Measurements from ENCODE around the gene DUOXA2. TPM values are rescaled to one million over a fixed set of nuclear protein-coding genes. Genes with fewer than 3 reads are reported as not detected.

DUOXA2 gene
- total and polyA plus RNA-seq, 2 donors from 2014 or later, result 0.37 TPM; not detected in 1

DNA sequence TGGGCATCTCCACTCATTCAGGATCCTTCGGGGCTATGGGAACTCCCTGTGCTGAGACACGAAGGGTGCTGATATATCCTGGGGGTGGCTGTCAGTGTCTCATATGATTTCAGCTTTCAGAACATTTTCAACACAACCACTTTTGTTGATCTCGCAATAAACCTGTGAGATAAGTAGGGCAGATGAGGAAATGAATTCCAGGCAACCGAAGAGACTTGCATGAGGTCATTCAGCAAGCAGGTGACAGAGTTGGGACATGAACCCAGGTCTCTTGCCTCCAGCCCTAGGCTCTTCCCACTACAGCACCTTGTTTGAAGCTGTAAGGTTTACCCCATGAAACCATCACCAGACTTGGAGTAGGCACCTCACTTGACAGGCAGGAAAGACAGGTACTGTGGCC lies 32.3 kb downstream of the DUOXA2 start:
- H3K4me1 ChIP-seq (ENCODE audit: control insufficient read depth in 2 of 3, insufficient read depth in 2 of 3, low read depth in 1 of 3, low read length in 3 of 3), result no peaks in the 10 kb centered on the region
- H3K36me3 ChIP-seq (ENCODE audit: control insufficient read depth in 2 of 3, insufficient read depth in 3 of 3, low read length in 3 of 3), result no peaks in the 10 kb centered on the region
- H3K27ac ChIP-seq (ENCODE audit: low read depth in 2 of 2, low read length in 2 of 2), result no peak overlapping the region
- intact Hi-C loops (cut with DNase I), result no loop called here
- no peak overlapping the region for H3K9ac ChIP-seq (ENCODE audit: low read length in 3 of 3)
- no peak for FAIRE-seq
- H3K4me3 ChIP-seq (ENCODE audit: low read length in 3 of 3), result no peak overlapping the region
- no peaks in the 10 kb centered on the region for H3K27me3 ChIP-seq (ENCODE audit: control insufficient read depth, insufficient read depth, low read length)
- H3K9me3 ChIP-seq (ENCODE audit: control insufficient read depth in 2 of 3, insufficient read depth in 1 of 3, low read length in 3 of 3), result no peaks in the 10 kb centered on the region
- no peak for DNase-seq
- TF ChIP-seq CTCF (IDR thresholded peaks at IDR 0.05; ENCODE audit: borderline replicate concordance, extremely low read depth, insufficient read depth), result no peak

DNA sequence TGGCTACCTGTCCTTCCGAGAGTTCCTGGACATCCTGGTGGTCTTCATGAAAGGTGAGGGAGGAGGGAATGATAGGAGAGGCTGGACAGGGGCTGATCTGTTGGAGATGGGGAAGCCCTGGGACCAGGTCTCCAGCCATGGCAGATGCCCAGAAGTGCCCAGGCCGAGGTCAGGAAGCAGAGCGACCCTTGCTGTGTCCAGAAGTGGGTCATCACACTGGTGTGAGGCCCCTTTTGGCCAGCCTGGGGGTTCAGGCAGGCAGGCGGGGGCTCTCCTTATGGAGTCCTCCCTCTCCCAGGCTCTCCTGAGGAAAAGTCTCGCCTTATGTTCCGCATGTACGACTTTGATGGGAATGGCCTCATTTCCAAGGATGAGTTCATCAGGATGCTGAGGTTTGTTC lies 33.5 kb downstream of the DUOXA2 start:
- no peak overlapping the region for H3K4me3 ChIP-seq (ENCODE audit: low read length in 3 of 3)
- H3K36me3 ChIP-seq (ENCODE audit: control insufficient read depth in 2 of 3, insufficient read depth in 3 of 3, low read length in 3 of 3), result no peaks in the 10 kb centered on the region
- H3K27me3 ChIP-seq (ENCODE audit: control insufficient read depth, insufficient read depth, low read length), result no peaks in the 10 kb centered on the region
- intact Hi-C loops (cut with DNase I), result no loop called here
- no peaks in the 10 kb centered on the region for H3K9me3 ChIP-seq (ENCODE audit: control insufficient read depth in 2 of 3, insufficient read depth in 1 of 3, low read length in 3 of 3)
- no peaks in the 10 kb centered on the region for H3K4me1 ChIP-seq (ENCODE audit: control insufficient read depth in 2 of 3, insufficient read depth in 2 of 3, low read depth in 1 of 3, low read length in 3 of 3)
- no peak overlapping the region for H3K9ac ChIP-seq (ENCODE audit: low read length in 3 of 3)
- TF ChIP-seq CTCF (IDR thresholded peaks at IDR 0.05; ENCODE audit: borderline replicate concordance, extremely low read depth, insufficient read depth), result no peak
- no peak for FAIRE-seq
- DNase-seq, result no peak
- no peak overlapping the region for H3K27ac ChIP-seq (ENCODE audit: low read depth in 2 of 2, low read length in 2 of 2)

- intact Hi-C loops (cut with DNase I), result no loop called here
- no peaks in the 10 kb centered on the region for H3K4me1 ChIP-seq (ENCODE audit: control insufficient read depth in 2 of 3, insufficient read depth in 2 of 3, low read depth in 1 of 3, low read length in 3 of 3)
- H3K36me3 ChIP-seq (ENCODE audit: control insufficient read depth in 2 of 3, insufficient read depth in 3 of 3, low read length in 3 of 3), result no peaks in the 10 kb centered on the region
- DNase-seq, result no peak
- H3K27ac ChIP-seq (ENCODE audit: low read depth in 2 of 2, low read length in 2 of 2), result no peak overlapping the region
- H3K27me3 ChIP-seq (ENCODE audit: control insufficient read depth, insufficient read depth, low read length), result no peaks in the 10 kb centered on the region
- H3K4me3 ChIP-seq (ENCODE audit: low read length in 3 of 3), result no peak overlapping the region
- H3K9me3 ChIP-seq (ENCODE audit: control insufficient read depth in 2 of 3, insufficient read depth in 1 of 3, low read length in 3 of 3), result no peaks in the 10 kb centered on the region
- TF ChIP-seq CTCF (IDR thresholded peaks at IDR 0.05; ENCODE audit: borderline replicate concordance, extremely low read depth, insufficient read depth), result no peak
- no peak overlapping the region for H3K9ac ChIP-seq (ENCODE audit: low read length in 3 of 3)
- no peak for FAIRE-seq
Observed at GRCh38 chr15:45148076-45149059, 34.2 kb downstream of the DUOXA2 start.
